Measurements from ENCODE around the gene KRT86. TPM values are rescaled to one million over a fixed set of nuclear protein-coding genes. Genes with fewer than 3 reads are reported as not detected.

Gene KRT86
- total and polyA plus RNA-seq, 2 experiments from 2014 or later: 0.16 TPM; not detected in 1

DNA sequence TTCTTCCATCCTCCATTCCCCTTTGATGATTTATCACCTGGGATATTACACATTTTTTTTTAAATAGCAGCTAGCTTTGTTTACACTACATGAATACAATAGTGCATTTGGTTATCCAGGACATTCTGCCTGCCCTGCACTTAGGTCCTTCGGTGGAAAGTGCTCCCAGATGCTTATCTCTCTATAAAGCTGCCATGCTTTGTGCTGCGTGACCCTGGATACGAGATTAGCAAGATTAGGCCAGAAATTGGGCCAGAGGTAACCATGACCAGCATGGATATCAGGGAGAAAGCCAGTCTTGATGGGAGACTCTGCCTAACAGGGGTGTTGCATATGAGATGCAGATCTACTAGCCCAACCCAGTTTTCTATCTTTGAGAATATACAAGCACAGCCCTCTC is 58.9 kb downstream of the KRT86 start:
- H4K20me1 ChIP-seq (replicated peaks; ENCODE audit: insufficient read depth): no peaks in the 10 kb centered on the region
- H3K79me2 ChIP-seq (replicated peaks; ENCODE audit: insufficient read depth): no peaks in the 10 kb centered on the region
- TF ChIP-seq, protein P1, sequence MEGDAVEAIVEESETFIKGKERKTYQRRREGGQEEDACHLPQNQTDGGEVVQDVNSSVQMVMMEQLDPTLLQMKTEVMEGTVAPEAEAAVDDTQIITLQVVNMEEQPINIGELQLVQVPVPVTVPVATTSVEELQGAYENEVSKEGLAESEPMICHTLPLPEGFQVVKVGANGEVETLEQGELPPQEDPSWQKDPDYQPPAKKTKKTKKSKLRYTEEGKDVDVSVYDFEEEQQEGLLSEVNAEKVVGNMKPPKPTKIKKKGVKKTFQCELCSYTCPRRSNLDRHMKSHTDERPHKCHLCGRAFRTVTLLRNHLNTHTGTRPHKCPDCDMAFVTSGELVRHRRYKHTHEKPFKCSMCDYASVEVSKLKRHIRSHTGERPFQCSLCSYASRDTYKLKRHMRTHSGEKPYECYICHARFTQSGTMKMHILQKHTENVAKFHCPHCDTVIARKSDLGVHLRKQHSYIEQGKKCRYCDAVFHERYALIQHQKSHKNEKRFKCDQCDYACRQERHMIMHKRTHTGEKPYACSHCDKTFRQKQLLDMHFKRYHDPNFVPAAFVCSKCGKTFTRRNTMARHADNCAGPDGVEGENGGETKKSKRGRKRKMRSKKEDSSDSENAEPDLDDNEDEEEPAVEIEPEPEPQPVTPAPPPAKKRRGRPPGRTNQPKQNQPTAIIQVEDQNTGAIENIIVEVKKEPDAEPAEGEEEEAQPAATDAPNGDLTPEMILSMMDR (conservative IDR thresholded peaks at IDR 0.05; ENCODE audit: low read depth in 2 of 2): no peak
- TF ChIP-seq ZNF114 (CRISPR knock-in tag; IDR thresholded peaks at IDR 0.05): no peak
- TF ChIP-seq, protein P2, sequence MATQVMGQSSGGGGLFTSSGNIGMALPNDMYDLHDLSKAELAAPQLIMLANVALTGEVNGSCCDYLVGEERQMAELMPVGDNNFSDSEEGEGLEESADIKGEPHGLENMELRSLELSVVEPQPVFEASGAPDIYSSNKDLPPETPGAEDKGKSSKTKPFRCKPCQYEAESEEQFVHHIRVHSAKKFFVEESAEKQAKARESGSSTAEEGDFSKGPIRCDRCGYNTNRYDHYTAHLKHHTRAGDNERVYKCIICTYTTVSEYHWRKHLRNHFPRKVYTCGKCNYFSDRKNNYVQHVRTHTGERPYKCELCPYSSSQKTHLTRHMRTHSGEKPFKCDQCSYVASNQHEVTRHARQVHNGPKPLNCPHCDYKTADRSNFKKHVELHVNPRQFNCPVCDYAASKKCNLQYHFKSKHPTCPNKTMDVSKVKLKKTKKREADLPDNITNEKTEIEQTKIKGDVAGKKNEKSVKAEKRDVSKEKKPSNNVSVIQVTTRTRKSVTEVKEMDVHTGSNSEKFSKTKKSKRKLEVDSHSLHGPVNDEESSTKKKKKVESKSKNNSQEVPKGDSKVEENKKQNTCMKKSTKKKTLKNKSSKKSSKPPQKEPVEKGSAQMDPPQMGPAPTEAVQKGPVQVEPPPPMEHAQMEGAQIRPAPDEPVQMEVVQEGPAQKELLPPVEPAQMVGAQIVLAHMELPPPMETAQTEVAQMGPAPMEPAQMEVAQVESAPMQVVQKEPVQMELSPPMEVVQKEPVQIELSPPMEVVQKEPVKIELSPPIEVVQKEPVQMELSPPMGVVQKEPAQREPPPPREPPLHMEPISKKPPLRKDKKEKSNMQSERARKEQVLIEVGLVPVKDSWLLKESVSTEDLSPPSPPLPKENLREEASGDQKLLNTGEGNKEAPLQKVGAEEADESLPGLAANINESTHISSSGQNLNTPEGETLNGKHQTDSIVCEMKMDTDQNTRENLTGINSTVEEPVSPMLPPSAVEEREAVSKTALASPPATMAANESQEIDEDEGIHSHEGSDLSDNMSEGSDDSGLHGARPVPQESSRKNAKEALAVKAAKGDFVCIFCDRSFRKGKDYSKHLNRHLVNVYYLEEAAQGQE (IDR thresholded peaks at IDR 0.05; ENCODE audit: unreplicated experiment): no peak
- TF ChIP-seq CREB1 (CRISPR knock-in tag; IDR thresholded peaks at IDR 0.05; ENCODE audit: low read depth): no peak
- TF ChIP-seq STAT1 (IDR thresholded peaks at IDR 0.05; ENCODE audit: unreplicated experiment): no peak
- H3K4me2 ChIP-seq: no peak overlapping the region
- no peaks in the 10 kb centered on the region for H3K9me2 ChIP-seq (ENCODE audit: insufficient read depth)
- Mint-ChIP-seq H3K4me1 (peaks cover 8% of the 10 kb centered on the region; the same call in 2 of the 3 replicates), H3K27ac (no peak overlapping the region), H3K36me3 (ENCODE audit: low read depth) (no peaks in the 10 kb centered on the region), H3K9me3 (no peaks in the 10 kb centered on the region), H3K4me3 (no peak overlapping the region), H3K27me3 (ENCODE audit: insufficient read depth, low read depth, poor library complexity) (no peaks in the 10 kb centered on the region)
- H3K27me3 ChIP-seq (ENCODE audit: insufficient read depth): no peaks in the 10 kb centered on the region
- no peak overlapping the region for H3K4me3 ChIP-seq
- ATAC-seq (no peak), DNase-seq (ENCODE audit: low spot score) (no peak)
- H3K36me3 ChIP-seq (ENCODE audit: insufficient read depth): no peaks in the 10 kb centered on the region
- H3F3A ChIP-seq (replicated peaks; ENCODE audit: low read depth): no peaks in the 10 kb centered on the region
- H2AFZ ChIP-seq: no peak overlapping the region
- H3K27ac ChIP-seq (ENCODE audit: low read depth): no peak overlapping the region
- H3K4me1 ChIP-seq (ENCODE audit: insufficient read depth): peaks cover 7% of the 10 kb centered on the region; the same call in 1 of the 2 replicates

DNA sequence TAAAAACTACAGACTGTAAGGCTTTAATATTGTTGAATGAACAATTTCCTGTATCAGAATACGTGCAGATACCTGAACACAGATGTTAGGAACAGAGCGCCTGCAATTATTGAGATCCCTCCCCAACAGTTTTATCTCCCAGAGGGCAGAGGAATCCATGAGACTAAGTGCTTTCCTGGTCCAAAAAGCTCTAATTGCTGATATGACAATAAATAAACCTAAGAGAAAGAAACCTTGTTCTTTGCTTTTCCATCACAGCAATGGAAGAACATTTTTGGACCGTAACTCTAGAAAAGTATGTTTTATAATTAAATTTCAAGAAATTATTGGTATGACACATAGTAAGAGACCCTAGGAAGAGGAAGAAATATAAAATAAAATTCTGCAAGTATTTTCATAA is 59.7 kb downstream of the KRT86 start:
- no peak overlapping the region for H3K27ac ChIP-seq (ENCODE audit: low read depth)
- no peak overlapping the region for H3K4me2 ChIP-seq
- H3K4me1 Mint-ChIP-seq: peaks cover 8% of the 10 kb centered on the region; the same call in 2 of the 3 replicates
- TF ChIP-seq, protein P1 (conservative IDR thresholded peaks at IDR 0.05; ENCODE audit: low read depth in 2 of 2): no peak
- TF ChIP-seq ZNF331 (CRISPR knock-in tag; IDR thresholded peaks at IDR 0.05; ENCODE audit: low read depth): no peak
- no peak for TF ChIP-seq EZH2 (IDR thresholded peaks at IDR 0.05; ENCODE audit: low read depth, unreplicated experiment)
- TF ChIP-seq ZNF114 (CRISPR knock-in tag; IDR thresholded peaks at IDR 0.05): no peak
- no peak for TF ChIP-seq POLR2AphosphoS5 (IDR thresholded peaks at IDR 0.05; ENCODE audit: low read depth)
- H3K36me3 ChIP-seq (ENCODE audit: insufficient read depth): no peaks in the 10 kb centered on the region
- H3K4me3 ChIP-seq: no peak overlapping the region
- no peaks in the 10 kb centered on the region for H3K9me2 ChIP-seq (ENCODE audit: insufficient read depth)
- no peaks in the 10 kb centered on the region for H4K20me1 ChIP-seq (replicated peaks; ENCODE audit: insufficient read depth)
- no peaks in the 10 kb centered on the region for H3K27me3 ChIP-seq (ENCODE audit: insufficient read depth)
- no peaks in the 10 kb centered on the region for H3K36me3 Mint-ChIP-seq (ENCODE audit: low read depth)
- no peak overlapping the region for H3K27ac Mint-ChIP-seq
- H3K4me3 Mint-ChIP-seq: no peak overlapping the region
- H3F3A ChIP-seq (replicated peaks; ENCODE audit: low read depth): no peaks in the 10 kb centered on the region
- H3K27me3 Mint-ChIP-seq (ENCODE audit: insufficient read depth, low read depth, poor library complexity): peaks cover 4% of the 10 kb centered on the region
- no peaks in the 10 kb centered on the region for H3K9me3 Mint-ChIP-seq
- no peak overlapping the region for H2AFZ ChIP-seq
- H3K79me2 ChIP-seq (replicated peaks; ENCODE audit: insufficient read depth): no peaks in the 10 kb centered on the region
- ATAC-seq (no peak), DNase-seq (ENCODE audit: low spot score) (no peak)
- H3K4me1 ChIP-seq (ENCODE audit: insufficient read depth): peaks cover 7% of the 10 kb centered on the region; the same call in 1 of the 2 replicates
